ENCODE measurements around the gene NR2F1-AS1.
"Not testable (repeated sequence)": the region's sequence is repeated elsewhere in the genome, so short reads cannot be mapped to it uniquely, and the experiment has no call there.

NR2F1-AS1 gene

GRCh38 chr5:93427316-93427715 lies 153.7 kb downstream of the NR2F1-AS1 start:
- no peak for DNase-seq (ENCODE audit: low spot score)

GRCh38 chr5:93425096-93425495 lies 155.9 kb downstream of the NR2F1-AS1 start:
- DNase-seq (ENCODE audit: low spot score), result no peak

GRCh38 chr5:93423300-93423699 lies 157.7 kb downstream of the NR2F1-AS1 start:
- DNase-seq (ENCODE audit: low spot score), result no peak

GRCh38 chr5:93422652-93423280 lies 158.3 kb downstream of the NR2F1-AS1 start:
- DNase-seq (ENCODE audit: low spot score), result no peak

- DNase-seq (ENCODE audit: low spot score), result no peak
Measured at GRCh38 chr5:93421987-93422401, 159.0 kb downstream of the NR2F1-AS1 start.

GRCh38 chr5:93421468-93421867 lies 159.6 kb downstream of the NR2F1-AS1 start:
- DNase-seq (ENCODE audit: low spot score), result no peak

- no peak for DNase-seq (ENCODE audit: low spot score)
Measured at GRCh38 chr5:93417490-93417889, 163.5 kb downstream of the NR2F1-AS1 start.

GRCh38 chr5:93415819-93416218 lies 165.2 kb downstream of the NR2F1-AS1 start:
- DNase-seq (ENCODE audit: low spot score), result no peak

- no peak for DNase-seq (ENCODE audit: low spot score)
Measured at GRCh38 chr5:93411716-93412115, 169.3 kb downstream of the NR2F1-AS1 start.

- no peak for DNase-seq (ENCODE audit: low spot score)
Measured at GRCh38 chr5:93409691-93410090, 171.3 kb downstream of the NR2F1-AS1 start.

- no peak for DNase-seq (ENCODE audit: low spot score)
Measured at GRCh38 chr5:93407454-93407853, 173.6 kb downstream of the NR2F1-AS1 start.

- DNase-seq (ENCODE audit: low spot score), result no peak
Measured at GRCh38 chr5:93406971-93407401, 174.0 kb downstream of the NR2F1-AS1 start.

GRCh38 chr5:93404246-93404645 lies 176.8 kb downstream of the NR2F1-AS1 start:
- DNase-seq (ENCODE audit: low spot score), result no peak

GRCh38 chr5:93403141-93403928 lies 177.7 kb downstream of the NR2F1-AS1 start:
- no peak for DNase-seq (ENCODE audit: low spot score)

GRCh38 chr5:93402451-93402850 lies 178.6 kb downstream of the NR2F1-AS1 start:
- DNase-seq (ENCODE audit: low spot score), result no peak

GRCh38 chr5:93401634-93402213 lies 179.3 kb downstream of the NR2F1-AS1 start:
- no peak for DNase-seq (ENCODE audit: low spot score)

- no peak for DNase-seq (ENCODE audit: low spot score)
Measured at GRCh38 chr5:93399675-93400074, 181.3 kb downstream of the NR2F1-AS1 start.

GRCh38 chr5:93395971-93396379 lies 185.0 kb downstream of the NR2F1-AS1 start:
- DNase-seq (ENCODE audit: low spot score), result no peak

GRCh38 chr5:93395010-93395409 lies 186.0 kb downstream of the NR2F1-AS1 start:
- no peak for DNase-seq (ENCODE audit: low spot score)

GRCh38 chr5:93394301-93394700 lies 186.7 kb downstream of the NR2F1-AS1 start:
- no peak for DNase-seq (ENCODE audit: low spot score)

- DNase-seq (ENCODE audit: low spot score), result not testable (repeated sequence)
Measured at GRCh38 chr5:93391169-93391568, 189.8 kb downstream of the NR2F1-AS1 start.

GRCh38 chr5:93385655-93386054 lies 195.4 kb downstream of the NR2F1-AS1 start:
- DNase-seq (ENCODE audit: low spot score), result no peak

GRCh38 chr5:93384995-93385394 lies 196.0 kb downstream of the NR2F1-AS1 start:
- DNase-seq (ENCODE audit: low spot score), result no peak

All from HuH-7 (cell line).